Measurements from ENCODE around the gene ATP2B3.

- no peak for TF ChIP-seq CTCF (IDR thresholded peaks at IDR 0.05)
- no peak for TF ChIP-seq POLR2AphosphoS5 (IDR thresholded peaks at IDR 0.05)
- no peak for TF ChIP-seq POLR2A (IDR thresholded peaks at IDR 0.05)
Measured at GRCh38 chrX:153475271-153475670, 42.2 kb upstream of the ATP2B3 start.

All from upper lobe of left lung (tissue), 4 donors.